K562 (cell line): Measurements from ENCODE around the gene FRMD5. TPM values are rescaled to one million over a fixed set of nuclear protein-coding genes. Genes with fewer than 3 reads are reported as not detected.

Source experiments
- ATAC-seq: fragments of 200-7000 bp; cut with Tn5 transposase; 3 replicates; pipeline ENCODE4 v1.9.1; 2020; ENCODE audit warnings: moderate library complexity
- BruUV-seq: library from RNA; stranded (reverse); fragments of 400-500 nt; replicated peaks from 2 replicates; lab custom pipeline; 2021; lab: Mats Ljungman, UMichigan
- CTCF ChIA-PET: fragments of 300-600 bp; formaldehyde crosslinking; extraction: SDS; loops from one replicate; lab custom pipeline; 2021; ENCODE audit warnings: low intra/inter-chr PET ratio; lab: Yijun Ruan, JAX
- POLR2A ChIA-PET: fragments of 300-600, 350-650 bp; sonication (Branson Sonifier 250); formaldehyde crosslinking; extraction: SDS; loops from one replicate; lab custom pipeline; 2021; ENCODE audit warnings: antibody characterized with exemption, inconsistent platforms; lab: Yijun Ruan, JAX
- DNase-seq, 4 experiments: peaks; one replicate each; pipeline versions ENCODE4 v3.0.0 to v3.0.0-alpha.2; 2011 to 2018; ENCODE audit warnings: low spot score in 3 of 4, mixed read lengths in 3 of 4; ENCODE audit errors: extremely low read depth in 1 of 4
- FAIRE-seq: peaks from 2 replicates; lab custom pipeline; 2011; peaks lifted over from hg19 to GRCh38; lab: Jason Lieb, UNC
- H2AFZ ChIP-seq: 2 replicates; pipeline ENCODE4 v1.6.0; 2011; ENCODE audit warnings: low read depth, low read length, control low read depth, inconsistent platforms
- H3K27ac ChIP-seq: fragments of 200-600 bp; 3 replicates; pipeline ENCODE4 v1.8.0; 2011; ENCODE audit warnings: low read depth, mild to moderate bottlenecking, control low read depth, inconsistent platforms, low read length, moderate library complexity, mixed read lengths; ENCODE audit errors: extremely low read depth
- H3K27me3 ChIP-seq, 2 experiments: fragments of 300-600 bp in 1 of 2; 2 replicates in 1 of 2; 3 replicates in 1 of 2; pipeline versions ENCODE4 v1.6.0 to v1.8.0; 2011; ENCODE audit warnings: inconsistent platforms in 2 of 2, low read length in 2 of 2, mild to moderate bottlenecking in 1 of 2, mixed read lengths in 1 of 2, moderate library complexity in 1 of 2; ENCODE audit not compliant: control insufficient read depth in 2 of 2, insufficient read depth in 2 of 2
- H3K36me3 ChIP-seq: fragments of 300-600 bp; 3 replicates; pipeline ENCODE4 v1.8.0; 2011; ENCODE audit warnings: mild to moderate bottlenecking, low read length, inconsistent platforms; ENCODE audit not compliant: control insufficient read depth, insufficient read depth
- H3K4me1 ChIP-seq, 2 experiments: fragments of 200-600 bp in 1 of 2; replicated peaks in 1 of 2; 2 replicates in 1 of 2; 3 replicates in 1 of 2; pipeline versions ENCODE4 v1.5.1 to v1.8.0; 2011; ENCODE audit warnings: inconsistent platforms in 2 of 2, low read length in 2 of 2, mild to moderate bottlenecking in 1 of 2, mixed read lengths in 1 of 2, moderate library complexity in 1 of 2; ENCODE audit not compliant: control insufficient read depth in 2 of 2, insufficient read depth in 2 of 2
- H3K4me2 ChIP-seq: 2 replicates; pipeline ENCODE4 v1.6.1; 2011; ENCODE audit warnings: low read length, control low read depth, inconsistent platforms, mixed read lengths; ENCODE audit not compliant: insufficient read depth
- H3K4me3 ChIP-seq: fragments of 200-600 bp; sonication (generic), shearing (Covaris generic); 2 replicates; pipeline ENCODE4 v1.5.1; 2016; ENCODE audit warnings: control low read depth, inconsistent platforms
- H3K79me2 ChIP-seq: fragments of 200-600 bp; 3 replicates; pipeline ENCODE4 v1.8.0; 2011; ENCODE audit warnings: low read length, inconsistent platforms; ENCODE audit not compliant: control insufficient read depth, insufficient read depth
- H3K9ac ChIP-seq, 2 experiments: 2 replicates each; pipeline versions ENCODE4 v1.6.0 to v1.6.1; 2011; ENCODE audit warnings: low read depth in 2 of 2, low read length in 2 of 2, control low read depth in 1 of 2, inconsistent platforms in 1 of 2, mild to moderate bottlenecking in 1 of 2, mixed read lengths in 1 of 2; ENCODE audit not compliant: insufficient read depth in 1 of 2
- H3K9me1 ChIP-seq: one replicate; pipeline ENCODE4 v1.6.0; 2011; ENCODE audit warnings: inconsistent platforms, mild to moderate bottlenecking, low read length, moderate library complexity; ENCODE audit not compliant: control insufficient read depth, insufficient read depth
- H3K9me3 ChIP-seq: replicated peaks from 2 replicates; pipeline ENCODE4 v1.5.1; 2011; ENCODE audit warnings: low read depth, low read length, inconsistent platforms; ENCODE audit not compliant: control insufficient read depth, insufficient read depth
- H4K20me1 ChIP-seq: replicated peaks from 2 replicates; pipeline ENCODE4 v1.6.1; 2011; ENCODE audit warnings: low read length, inconsistent platforms, mixed read lengths; ENCODE audit not compliant: control insufficient read depth, insufficient read depth
- CCNT2 ChIP-seq: IDR thresholded peaks from 2 replicates; pipeline ENCODE4 v1.6.1; 2011; ENCODE audit warnings: borderline replicate concordance, low read depth, mild to moderate bottlenecking, moderate library complexity, mixed read lengths, low read length; ENCODE audit not compliant: insufficient read length; ENCODE audit errors: extremely low read depth
- ELF4 ChIP-seq: fragments of 450-650 bp; formaldehyde crosslinking; IDR thresholded peaks from 2 replicates; pipeline ENCODE4 v1.4.0; 2022; ENCODE audit warnings: missing genetic modification characterization
- FOXK1 ChIP-seq: sonication (generic); formaldehyde crosslinking; IDR thresholded peaks from 2 replicates; pipeline ENCODE4 v1.8.0; 2022; ENCODE audit warnings: missing genetic modification reagents, mild to moderate bottlenecking, borderline replicate concordance
- HDAC8 ChIP-seq: fragments of 450-650 bp; IDR thresholded peaks from 2 replicates; pipeline ENCODE4 v1.6.1; 2016; ENCODE audit warnings: mild to moderate bottlenecking, missing genetic modification characterization, moderate library complexity, missing compliant biosample characterization
- MEF2D ChIP-seq: conservative IDR thresholded peaks from 2 replicates; pipeline ENCODE4 v1.6.1; 2016; ENCODE audit warnings: low read depth, missing genetic modification characterization, missing compliant biosample characterization
- MIER1 ChIP-seq: fragments of 450-650 bp; IDR thresholded peaks from 2 replicates; pipeline ENCODE4 v1.6.1; 2016; ENCODE audit warnings: antibody characterized with exemption, mild to moderate bottlenecking, low read depth
- MTA2 ChIP-seq: fragments of 450-650 bp; IDR thresholded peaks from 2 replicates; pipeline ENCODE4 v1.6.1; 2016; ENCODE audit warnings: low read depth
- MYNN ChIP-seq, 2 experiments: sonication (generic); formaldehyde crosslinking in 1 of 2; IDR thresholded peaks; 2 replicates each; pipeline versions ENCODE4 v1.5.0 to v1.6.1; 2016 to 2020; ENCODE audit warnings: antibody characterized with exemption in 1 of 2, missing genetic modification reagents in 1 of 2
- RBM25 ChIP-seq: fragments of 200-400 bp; formaldehyde crosslinking; IDR thresholded peaks from 2 replicates; pipeline ENCODE4 v1.6.1; 2018; ENCODE audit warnings: low read length, low read depth, moderate library complexity; ENCODE audit not compliant: severe bottlenecking
- SREBF1 ChIP-seq: fragments of 150-350 bp; IDR thresholded peaks from 2 replicates; pipeline ENCODE4 v1.6.1; 2014; ENCODE audit warnings: antibody characterized with exemption, low read depth, low read length, borderline replicate concordance
- SUPT5H ChIP-seq: fragments of 450-650 bp; IDR thresholded peaks from 2 replicates; pipeline ENCODE4 v1.6.1; 2016
- ZNF316 ChIP-seq: fragments of 450-650 bp; IDR thresholded peaks from 2 replicates; pipeline ENCODE4 v1.6.1; 2016
- WGBS: fragments of 100-300 bp; shearing (Covaris generic); methylation state at CpG from one replicate; pipeline ENCODE4 v1.1.6; 2016; ENCODE audit warnings: low coverage, mixed read lengths; ENCODE audit not compliant: insufficient coverage; ENCODE audit errors: missing lambda C conversion rate; 5-methylcytosine and 5-hydroxymethylcytosine counted together
- in situ Hi-C: fragments of 300-500 bp; cut with MboI; formaldehyde crosslinking; loops from 4 replicates; pipeline ENCODE4 v1.15.0; 2018; ENCODE audit warnings: inconsistent platforms, mixed read lengths
- intact Hi-C: fragments of 100-400 bp; cut with micrococcal nuclease; formaldehyde crosslinking; loops from 2 replicates; pipeline ENCODE4 v1.14.2; 2022
- polyA plus RNA-seq, 8 experiments: library from polyadenylated mRNA; depleted of rRNA in 4 of 8; stranded (reverse) in 5 of 8; unstranded in 3 of 8; fragments of >200 nt; fragmentation: Nextera tagmentation in 2 of 8; fragmentation: Illumina TruSeq in 1 of 8; extraction: Ambion mirVana in 2 of 8; extraction: Trizol in 1 of 8; gene quantifications; 2 replicates each; pipeline versions ENCODE4 v1.2.1 to v1.2.3, GENCODE V29; 2011 to 2014; ENCODE audit warnings: inconsistent platforms in 1 of 8, missing spikeins in 1 of 8
- total RNA-seq, 7 experiments: library from RNA; depleted of rRNA in 6 of 7; stranded (reverse); fragments of >200 nt in 6 of 7; fragmentation: Illumina TruSeq in 2 of 7; extraction: Trizol in 2 of 7; gene quantifications; 2 replicates each; pipeline versions ENCODE4 v1.2.1 to v1.2.3, GENCODE V29; 2011 to 2021; ENCODE audit warnings: low replicate concordance in 1 of 7
- TF ChIP-seq, protein P1 (sequence below): fragments of 200-800 bp; sonication (Bioruptor generic); IDR thresholded peaks from 2 replicates; pipeline ENCODE4 v1.6.1; 2017; ENCODE audit warnings: missing genetic modification characterization, missing compliant biosample characterization
- TF ChIP-seq, protein P2 (sequence below): sonication (generic); formaldehyde crosslinking; IDR thresholded peaks from 2 replicates; pipeline ENCODE4 v1.8.1; 2023; ENCODE audit warnings: mild to moderate bottlenecking, missing genetic modification reagents

The FRMD5 gene
- total and polyA plus RNA-seq, 9 of the 15 experiments (the other 6 are each of a cell fraction or from before 2014, with no cell fraction given), result 0.13 to 0.38 TPM; not detected in 7

DNA sequence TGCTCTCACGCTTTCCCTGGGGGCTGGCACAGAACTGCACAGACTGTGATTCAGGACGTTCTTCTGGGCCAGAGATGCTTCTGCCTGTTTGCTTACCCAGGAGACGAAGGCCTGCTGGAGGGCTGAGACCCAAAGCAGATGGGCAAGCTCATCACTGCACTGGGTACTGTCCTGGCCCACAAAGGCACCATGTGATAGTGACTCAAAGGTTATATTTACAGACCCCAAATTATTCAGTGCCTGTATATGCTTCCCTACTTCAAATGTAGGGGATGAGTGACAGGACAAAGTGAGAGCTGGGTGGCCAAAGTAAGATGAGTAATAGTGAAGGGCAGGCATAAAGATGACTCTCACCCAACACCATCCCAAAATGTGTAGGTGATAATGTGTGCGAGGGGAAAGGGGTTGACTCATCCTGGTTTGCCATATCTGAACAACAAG is 240.9 kb downstream of the FRMD5 start:
- CTCF ChIA-PET, result no interaction called here
- BruUV-seq, result no TSS peak

DNA sequence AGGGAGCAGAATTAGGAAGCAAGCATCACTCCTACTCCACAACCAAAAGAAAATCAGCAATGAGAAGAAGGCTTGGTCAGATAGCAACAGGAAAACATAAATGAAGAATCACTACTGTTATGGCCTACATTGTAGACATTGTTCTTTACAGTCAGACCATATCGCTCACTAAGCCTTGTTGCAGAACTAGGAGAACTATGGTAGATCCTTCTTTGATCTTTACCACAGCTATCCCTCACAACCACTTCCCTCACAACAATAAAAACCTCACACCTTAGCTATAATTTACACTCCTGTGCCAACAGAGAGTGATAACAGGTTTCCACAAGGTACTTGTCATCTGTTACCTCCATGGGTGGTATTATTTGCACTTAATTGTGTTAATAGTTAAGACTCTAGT is 241.7 kb downstream of the FRMD5 start:
- DNase-seq (no peak), FAIRE-seq (no peak), ATAC-seq (no peak)
- intact Hi-C loops, result no loop called here
- no peaks in the 10 kb centered on the region; the same call in 2 of the 3 replicates for H3K79me2 ChIP-seq
- POLR2A ChIA-PET, result interaction anchor here (1.1 kb wide), 1 partner anchor 69 kb away, joined by 3 read pairs; no protein-coding TSS in a partner anchor
- no peak overlapping the region for H3K9ac ChIP-seq
- H3K9me1 ChIP-seq, result peaks cover 3% of the 10 kb centered on the region
- no peak overlapping the region for H3K4me3 ChIP-seq
- BruUV-seq, result no TSS peak
- WGBS, result 0% methylated on average over 1 of the region's 1 CpG
- H4K20me1 ChIP-seq, result no peaks in the 10 kb centered on the region
- no peak overlapping the region for H2AFZ ChIP-seq
- H3K27me3 ChIP-seq, result peaks cover 5 to 16% of the 10 kb centered on the region in 2 experiments; a peak in 4 of 5 replicates
- in situ Hi-C loops, result no loop called here
- CTCF ChIA-PET, result no interaction called here
- H3K27ac ChIP-seq, result no peak overlapping the region
- H3K4me1 ChIP-seq, result no peaks in the 10 kb centered on the region
- no peaks in the 10 kb centered on the region for H3K9me3 ChIP-seq
- H3K36me3 ChIP-seq, result no peaks in the 10 kb centered on the region
- H3K4me2 ChIP-seq, result no peak overlapping the region
- TF ChIP-seq MYNN (IDR thresholded peaks at IDR 0.05) (no peak), MYNN (CRISPR knock-in tag; IDR thresholded peaks at IDR 0.05) (no peak), MTA2 (no peak), FOXK1 (CRISPR knock-in tag) (no peak), ELF4 (CRISPR knock-in tag) (no peak), MIER1 (no peak), RBM25 (no peak), SREBF1 (no peak), MEF2D (tag) (no peak), HDAC8 (tag) (no peak), CCNT2 (no peak)
- TF ChIP-seq, protein P1, sequence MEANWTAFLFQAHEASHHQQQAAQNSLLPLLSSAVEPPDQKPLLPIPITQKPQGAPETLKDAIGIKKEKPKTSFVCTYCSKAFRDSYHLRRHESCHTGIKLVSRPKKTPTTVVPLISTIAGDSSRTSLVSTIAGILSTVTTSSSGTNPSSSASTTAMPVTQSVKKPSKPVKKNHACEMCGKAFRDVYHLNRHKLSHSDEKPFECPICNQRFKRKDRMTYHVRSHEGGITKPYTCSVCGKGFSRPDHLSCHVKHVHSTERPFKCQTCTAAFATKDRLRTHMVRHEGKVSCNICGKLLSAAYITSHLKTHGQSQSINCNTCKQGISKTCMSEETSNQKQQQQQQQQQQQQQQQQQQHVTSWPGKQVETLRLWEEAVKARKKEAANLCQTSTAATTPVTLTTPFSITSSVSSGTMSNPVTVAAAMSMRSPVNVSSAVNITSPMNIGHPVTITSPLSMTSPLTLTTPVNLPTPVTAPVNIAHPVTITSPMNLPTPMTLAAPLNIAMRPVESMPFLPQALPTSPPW (CRISPR knock-in tag), result no peak
- TF ChIP-seq, protein P2, sequence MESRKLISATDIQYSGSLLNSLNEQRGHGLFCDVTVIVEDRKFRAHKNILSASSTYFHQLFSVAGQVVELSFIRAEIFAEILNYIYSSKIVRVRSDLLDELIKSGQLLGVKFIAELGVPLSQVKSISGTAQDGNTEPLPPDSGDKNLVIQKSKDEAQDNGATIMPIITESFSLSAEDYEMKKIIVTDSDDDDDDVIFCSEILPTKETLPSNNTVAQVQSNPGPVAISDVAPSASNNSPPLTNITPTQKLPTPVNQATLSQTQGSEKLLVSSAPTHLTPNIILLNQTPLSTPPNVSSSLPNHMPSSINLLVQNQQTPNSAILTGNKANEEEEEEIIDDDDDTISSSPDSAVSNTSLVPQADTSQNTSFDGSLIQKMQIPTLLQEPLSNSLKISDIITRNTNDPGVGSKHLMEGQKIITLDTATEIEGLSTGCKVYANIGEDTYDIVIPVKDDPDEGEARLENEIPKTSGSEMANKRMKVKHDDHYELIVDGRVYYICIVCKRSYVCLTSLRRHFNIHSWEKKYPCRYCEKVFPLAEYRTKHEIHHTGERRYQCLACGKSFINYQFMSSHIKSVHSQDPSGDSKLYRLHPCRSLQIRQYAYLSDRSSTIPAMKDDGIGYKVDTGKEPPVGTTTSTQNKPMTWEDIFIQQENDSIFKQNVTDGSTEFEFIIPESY (CRISPR knock-in tag), result no peak

More for the DNA sequence above, 240.9 kb downstream of the FRMD5 start:
- Histone ChIP-seq H4K20me1 (no peaks in the 10 kb centered on the region), H2AFZ (no peak overlapping the region), H3K27ac (no peak overlapping the region), H3K4me1 (no peaks in the 10 kb centered on the region), H3K4me3 (no peak overlapping the region)
- DNase-seq (no peak), FAIRE-seq (no peak)
- POLR2A ChIA-PET, result interaction anchor here (1.1 kb wide), 1 partner anchor 69 kb away, joined by 3 read pairs; no protein-coding TSS in a partner anchor
- in situ Hi-C loops, result no loop called here
- TF ChIP-seq SUPT5H (no peak), ZNF316 (no peak)
- TF ChIP-seq, all 486 proteins: peak for 0
- H3K9ac ChIP-seq, result no peak overlapping the region
- no peak for ATAC-seq
- peaks cover 3% of the 10 kb centered on the region for H3K9me1 ChIP-seq
- no peaks in the 10 kb centered on the region for H3K36me3 ChIP-seq
- 0% methylated on average over 4 of the region's 4 CpGs for WGBS
- no peaks in the 10 kb centered on the region for H3K9me3 ChIP-seq
- H3K27me3 ChIP-seq, result peaks cover 5 to 22% of the 10 kb centered on the region in 2 experiments; a peak in 4 of 5 replicates
- H3K79me2 ChIP-seq, result no peaks in the 10 kb centered on the region; the same call in 2 of the 3 replicates
- intact Hi-C loops, result no loop called here
- H3K4me2 ChIP-seq, result no peak overlapping the region
